ENCODE data around the gene IL16. TPM values are rescaled to one million over a fixed set of nuclear protein-coding genes. Genes with fewer than 3 reads are reported as not detected.

IL16 gene
- total RNA-seq, 1 experiment from 2014 or later: 1.8 TPM

- H3K36me3 ChIP-seq (ENCODE audit: insufficient read depth, low read length, poor library complexity, severe bottlenecking): no peaks in the 10 kb centered on the region
- CTCF ChIA-PET: no interaction called here
- no peak overlapping the region for H3K4me3 ChIP-seq (ENCODE audit: low read depth, low read length, poor library complexity, severe bottlenecking)
- POLR2A ChIA-PET (ENCODE audit: low non-redundant PET): no interaction called here
- BruUV-seq (replicated peaks): no TSS peak
- no peaks in the 10 kb centered on the region for H3K4me1 ChIP-seq (ENCODE audit: insufficient read depth, low read length, poor library complexity, severe bottlenecking)
- H3K27ac ChIP-seq (ENCODE audit: low read depth, low read length, poor library complexity, severe bottlenecking): no peak overlapping the region
- no peak for DNase-seq (ENCODE audit: low spot score)
- intact Hi-C loops (cut with micrococcal nuclease; ENCODE audit: unreplicated experiment): no loop called here
- peaks cover 19% of the 10 kb centered on the region for H3K27me3 ChIP-seq (replicated peaks; ENCODE audit: insufficient read depth, low read depth, low read length, poor library complexity)
- no peak for TF ChIP-seq EZH2 (IDR thresholded peaks at IDR 0.05; ENCODE audit: borderline replicate concordance, low read depth, low read length, poor library complexity, severe bottlenecking)
- no peak for TF ChIP-seq CTCF (conservative IDR thresholded peaks at IDR 0.05; ENCODE audit: low read depth, low read length)
- H3K9me3 ChIP-seq (ENCODE audit: low read depth, low read length, poor library complexity, severe bottlenecking): no peaks in the 10 kb centered on the region
These were observed 159.6 kb downstream of the IL16 start for GRCh38 chr15:81356252-81356651.

GRCh38 chr15:81357180-81357686, 160.6 kb downstream of the IL16 start:
- DNase-seq (ENCODE audit: low spot score): peak; percentile 9
- POLR2A ChIA-PET (ENCODE audit: low non-redundant PET): no interaction called here
- peaks cover 19% of the 10 kb centered on the region for H3K27me3 ChIP-seq (replicated peaks; ENCODE audit: insufficient read depth, low read depth, low read length, poor library complexity)
- no peak for TF ChIP-seq EZH2 (IDR thresholded peaks at IDR 0.05; ENCODE audit: borderline replicate concordance, low read depth, low read length, poor library complexity, severe bottlenecking)
- no peak for TF ChIP-seq CTCF (conservative IDR thresholded peaks at IDR 0.05; ENCODE audit: low read depth, low read length)
- CTCF ChIA-PET: no interaction called here
- H3K27ac ChIP-seq (ENCODE audit: low read depth, low read length, poor library complexity, severe bottlenecking): no peak overlapping the region
- H3K9me3 ChIP-seq (ENCODE audit: low read depth, low read length, poor library complexity, severe bottlenecking): no peaks in the 10 kb centered on the region
- no TSS peak for BruUV-seq (replicated peaks)
- intact Hi-C loops (cut with micrococcal nuclease; ENCODE audit: unreplicated experiment): no loop called here
- H3K4me1 ChIP-seq (ENCODE audit: insufficient read depth, low read length, poor library complexity, severe bottlenecking): no peaks in the 10 kb centered on the region
- no peaks in the 10 kb centered on the region for H3K36me3 ChIP-seq (ENCODE audit: insufficient read depth, low read length, poor library complexity, severe bottlenecking)
- H3K4me3 ChIP-seq (ENCODE audit: low read depth, low read length, poor library complexity, severe bottlenecking): no peak overlapping the region

- Histone ChIP-seq H3K4me1 (ENCODE audit: insufficient read depth, low read length, poor library complexity, severe bottlenecking) (no peaks in the 10 kb centered on the region), H3K36me3 (ENCODE audit: insufficient read depth, low read length, poor library complexity, severe bottlenecking) (no peaks in the 10 kb centered on the region), H3K27ac (ENCODE audit: low read depth, low read length, poor library complexity, severe bottlenecking) (no peak overlapping the region), H3K27me3 (replicated peaks; ENCODE audit: insufficient read depth, low read depth, low read length, poor library complexity) (peaks cover 19% of the 10 kb centered on the region), H3K4me3 (ENCODE audit: low read depth, low read length, poor library complexity, severe bottlenecking) (no peak overlapping the region), H3K9me3 (ENCODE audit: low read depth, low read length, poor library complexity, severe bottlenecking) (no peaks in the 10 kb centered on the region)
- TF ChIP-seq CTCF (conservative IDR thresholded peaks at IDR 0.05; ENCODE audit: low read depth, low read length): no peak
- no peak for TF ChIP-seq EZH2 (IDR thresholded peaks at IDR 0.05; ENCODE audit: borderline replicate concordance, low read depth, low read length, poor library complexity, severe bottlenecking)
- no peak for DNase-seq (ENCODE audit: low spot score)
- no TSS peak for BruUV-seq (replicated peaks)
- intact Hi-C loops (cut with micrococcal nuclease; ENCODE audit: unreplicated experiment): no loop called here
- ChIA-PET CTCF (no interaction called here), POLR2A (ENCODE audit: low non-redundant PET) (no interaction called here)
These were observed 161.6 kb downstream of the IL16 start for GRCh38 chr15:81358248-81358647.
